ENCODE results near the gene UTP3. TPM values are rescaled to one million over a fixed set of nuclear protein-coding genes. Genes with fewer than 3 reads are reported as not detected.

The UTP3 gene
- total and polyA plus RNA-seq, 9 of the 15 experiments (the other 6 are each of a cell fraction or from before 2014, with no cell fraction given): 11.9 to 69.3 (median 34.0) TPM

DNA sequence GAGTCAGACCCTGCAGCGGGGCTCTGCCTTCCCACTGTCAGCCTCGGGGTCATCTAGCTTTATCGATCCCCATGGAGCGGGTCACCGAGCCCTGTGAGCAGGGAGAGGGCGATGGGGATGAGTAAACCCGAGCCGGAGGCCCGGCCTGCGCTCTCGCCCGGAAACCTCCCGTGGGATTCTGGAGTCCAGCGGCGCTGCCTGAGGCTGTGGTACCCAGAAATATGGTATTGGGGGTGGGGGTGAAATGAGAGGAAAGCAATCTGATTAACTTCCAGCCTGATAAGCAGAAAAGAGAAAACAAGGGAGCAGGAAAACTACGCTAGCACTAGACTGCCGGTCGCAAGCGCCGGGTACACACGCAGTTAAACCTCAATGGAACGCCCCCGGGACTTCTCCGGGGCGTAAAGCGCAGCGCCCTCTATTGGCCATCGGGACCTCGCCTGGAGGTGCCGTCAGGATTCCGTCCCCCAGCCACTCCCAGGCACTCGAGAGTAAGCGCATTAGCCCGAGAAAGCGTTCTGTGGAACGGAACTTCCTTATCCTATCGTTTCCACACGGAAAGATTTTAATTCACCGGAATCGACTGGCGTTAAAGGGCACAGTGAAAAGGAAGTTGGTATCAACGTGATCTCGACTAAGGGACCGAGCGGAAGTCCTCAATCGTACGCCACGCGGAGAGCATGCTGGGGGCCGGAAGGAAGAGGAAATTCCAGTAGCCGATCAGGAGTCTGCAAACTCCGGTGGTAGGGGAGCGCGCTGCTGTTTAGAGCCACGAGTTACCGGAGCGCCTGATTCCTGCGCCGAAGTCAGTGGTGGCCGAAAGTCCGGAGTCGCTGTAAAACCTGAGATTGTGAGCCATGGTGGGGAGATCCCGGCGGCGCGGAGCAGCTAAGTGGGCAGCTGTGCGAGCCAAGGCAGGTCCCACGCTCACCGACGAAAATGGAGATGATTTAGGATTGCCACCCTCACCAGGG lies at the start of gene UTP3 (continued):
- TF ChIP-seq, protein P1, sequence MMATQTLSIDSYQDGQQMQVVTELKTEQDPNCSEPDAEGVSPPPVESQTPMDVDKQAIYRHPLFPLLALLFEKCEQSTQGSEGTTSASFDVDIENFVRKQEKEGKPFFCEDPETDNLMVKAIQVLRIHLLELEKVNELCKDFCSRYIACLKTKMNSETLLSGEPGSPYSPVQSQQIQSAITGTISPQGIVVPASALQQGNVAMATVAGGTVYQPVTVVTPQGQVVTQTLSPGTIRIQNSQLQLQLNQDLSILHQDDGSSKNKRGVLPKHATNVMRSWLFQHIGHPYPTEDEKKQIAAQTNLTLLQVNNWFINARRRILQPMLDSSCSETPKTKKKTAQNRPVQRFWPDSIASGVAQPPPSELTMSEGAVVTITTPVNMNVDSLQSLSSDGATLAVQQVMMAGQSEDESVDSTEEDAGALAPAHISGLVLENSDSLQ (IDR thresholded peaks at IDR 0.05): peak; percentile 80
- TF ChIP-seq RAD51 (IDR thresholded peaks at IDR 0.05; ENCODE audit: borderline replicate concordance, low read depth) (peak; percentile 51; the same call in 1 of the 2 replicates), ZNF589 (CRISPR knock-in tag; IDR thresholded peaks at IDR 0.05; ENCODE audit: low read depth) (peak; percentile 87; the same call in 1 of the 2 replicates), MYNN (IDR thresholded peaks at IDR 0.05) (peak; percentile 69; the same call in 1 of the 2 replicates), MYNN (CRISPR knock-in tag; IDR thresholded peaks at IDR 0.05) (no peak), ASH1L (IDR thresholded peaks at IDR 0.05; ENCODE audit: borderline replicate concordance, low read depth, partially characterized antibody) (peak; percentile 55), SMAD2 (IDR thresholded peaks at IDR 0.05; ENCODE audit: low read depth, low read length) (no peak), HSF4 (CRISPR knock-in tag; IDR thresholded peaks at IDR 0.05; ENCODE audit: borderline replicate concordance) (no peak), ZNF561 (CRISPR knock-in tag; conservative IDR thresholded peaks at IDR 0.05) (no peak), MYC (IDR thresholded peaks at IDR 0.05; ENCODE audit: low read depth, low read length) (peak; percentile 97), MYC (CRISPR knock-in tag; IDR thresholded peaks at IDR 0.05; ENCODE audit: borderline replicate concordance, low read depth) (peak; percentile 54; the same call in 1 of the 2 replicates), STAG1 (CRISPR knock-in tag; IDR thresholded peaks at IDR 0.05; ENCODE audit: borderline replicate concordance) (no peak), ZNF76 (CRISPR knock-in tag; IDR thresholded peaks at IDR 0.05; ENCODE audit: borderline replicate concordance) (no peak), SREBF2 (CRISPR knock-in tag; IDR thresholded peaks at IDR 0.05) (no peak), TCF3 (CRISPR knock-in tag; IDR thresholded peaks at IDR 0.05) (peak; percentile 54), ZNF79 (CRISPR knock-in tag; IDR thresholded peaks at IDR 0.05; ENCODE audit: low read depth) (no peak), NFRKB (IDR thresholded peaks at IDR 0.05; ENCODE audit: low read depth) (peak; percentile 66)
- TF ChIP-seq, protein P2, sequence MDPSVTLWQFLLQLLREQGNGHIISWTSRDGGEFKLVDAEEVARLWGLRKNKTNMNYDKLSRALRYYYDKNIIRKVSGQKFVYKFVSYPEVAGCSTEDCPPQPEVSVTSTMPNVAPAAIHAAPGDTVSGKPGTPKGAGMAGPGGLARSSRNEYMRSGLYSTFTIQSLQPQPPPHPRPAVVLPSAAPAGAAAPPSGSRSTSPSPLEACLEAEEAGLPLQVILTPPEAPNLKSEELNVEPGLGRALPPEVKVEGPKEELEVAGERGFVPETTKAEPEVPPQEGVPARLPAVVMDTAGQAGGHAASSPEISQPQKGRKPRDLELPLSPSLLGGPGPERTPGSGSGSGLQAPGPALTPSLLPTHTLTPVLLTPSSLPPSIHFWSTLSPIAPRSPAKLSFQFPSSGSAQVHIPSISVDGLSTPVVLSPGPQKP (CRISPR knock-in tag; IDR thresholded peaks at IDR 0.05): no peak
- TF ChIP-seq, protein P3, sequence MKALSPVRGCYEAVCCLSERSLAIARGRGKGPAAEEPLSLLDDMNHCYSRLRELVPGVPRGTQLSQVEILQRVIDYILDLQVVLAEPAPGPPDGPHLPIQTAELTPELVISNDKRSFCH (CRISPR knock-in tag; IDR thresholded peaks at IDR 0.05): no peak
- TF ChIP-seq, protein P3 (tag; IDR thresholded peaks at IDR 0.05): peak; percentile 94
- TF ChIP-seq, protein P4, sequence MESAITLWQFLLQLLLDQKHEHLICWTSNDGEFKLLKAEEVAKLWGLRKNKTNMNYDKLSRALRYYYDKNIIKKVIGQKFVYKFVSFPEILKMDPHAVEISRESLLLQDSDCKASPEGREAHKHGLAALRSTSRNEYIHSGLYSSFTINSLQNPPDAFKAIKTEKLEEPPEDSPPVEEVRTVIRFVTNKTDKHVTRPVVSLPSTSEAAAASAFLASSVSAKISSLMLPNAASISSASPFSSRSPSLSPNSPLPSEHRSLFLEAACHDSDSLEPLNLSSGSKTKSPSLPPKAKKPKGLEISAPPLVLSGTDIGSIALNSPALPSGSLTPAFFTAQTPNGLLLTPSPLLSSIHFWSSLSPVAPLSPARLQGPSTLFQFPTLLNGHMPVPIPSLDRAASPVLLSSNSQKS (CRISPR knock-in tag; IDR thresholded peaks at IDR 0.05): no peak
- TF ChIP-seq, protein P5, sequence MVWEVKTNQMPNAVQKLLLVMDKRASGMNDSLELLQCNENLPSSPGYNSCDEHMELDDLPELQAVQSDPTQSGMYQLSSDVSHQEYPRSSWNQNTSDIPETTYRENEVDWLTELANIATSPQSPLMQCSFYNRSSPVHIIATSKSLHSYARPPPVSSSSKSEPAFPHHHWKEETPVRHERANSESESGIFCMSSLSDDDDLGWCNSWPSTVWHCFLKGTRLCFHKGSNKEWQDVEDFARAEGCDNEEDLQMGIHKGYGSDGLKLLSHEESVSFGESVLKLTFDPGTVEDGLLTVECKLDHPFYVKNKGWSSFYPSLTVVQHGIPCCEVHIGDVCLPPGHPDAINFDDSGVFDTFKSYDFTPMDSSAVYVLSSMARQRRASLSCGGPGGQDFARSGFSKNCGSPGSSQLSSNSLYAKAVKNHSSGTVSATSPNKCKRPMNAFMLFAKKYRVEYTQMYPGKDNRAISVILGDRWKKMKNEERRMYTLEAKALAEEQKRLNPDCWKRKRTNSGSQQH (CRISPR knock-in tag; IDR thresholded peaks at IDR 0.05): no peak

Measured in K562 (cell line).